HCT116 (cell line): Measurements from ENCODE around the gene EDN1.
A peak's percentile ranks its signal among the peaks of the same experiment; 100 is the strongest.

ENCODE experiments used
- CEBPB ChIP-seq: IDR thresholded peaks from 2 replicates; pipeline ENCODE4 v1.6.1; 2012; ENCODE audit warnings: low read depth
- CTCF ChIP-seq, 3 experiments: fragments of 200-600 bp in 1 of 3; sonication (generic) in 1 of 3; IDR thresholded peaks in 2 of 3; conservative IDR thresholded peaks in 1 of 3; 2 replicates each; pipeline ENCODE4 v1.5.1; 2012 to 2017; ENCODE audit warnings: low read depth in 2 of 3, low read length in 2 of 3, antibody characterized with exemption in 1 of 3, borderline replicate concordance in 1 of 3, control low read depth in 1 of 3, mild to moderate bottlenecking in 1 of 3, mixed read lengths in 1 of 3, mixed run types in 1 of 3, moderate library complexity in 1 of 3; ENCODE audit not compliant: insufficient read depth in 1 of 3
- EGR1 ChIP-seq: IDR thresholded peaks from 2 replicates; pipeline ENCODE4 v1.6.1; 2012; ENCODE audit warnings: low read depth
- EZH2 ChIP-seq: fragments of 200-600 bp; sonication (generic); IDR thresholded peaks from 2 replicates; pipeline ENCODE4 v1.6.1; 2017; ENCODE audit warnings: antibody characterized with exemption, mixed run types
- EZH2phosphoT487 ChIP-seq: fragments of 200-600 bp; IDR thresholded peaks from 2 replicates; pipeline ENCODE4 v1.6.1; 2018; ENCODE audit warnings: antibody characterized with exemption, borderline replicate concordance
- JUND ChIP-seq: IDR thresholded peaks from 2 replicates; pipeline ENCODE4 v1.6.1; 2012
- POLR2A ChIP-seq: IDR thresholded peaks from 2 replicates; pipeline ENCODE4 v1.7.0; 2011; ENCODE audit warnings: borderline replicate concordance; ENCODE audit not compliant: insufficient read depth, insufficient read length; ENCODE audit errors: extremely low read depth
- RAD21 ChIP-seq: IDR thresholded peaks from 2 replicates; pipeline ENCODE4 v1.6.1; 2012; ENCODE audit warnings: low read depth, mild to moderate bottlenecking
- REST ChIP-seq: IDR thresholded peaks from 2 replicates; pipeline ENCODE4 v1.6.1; 2012; ENCODE audit warnings: low read depth
- SRF ChIP-seq: IDR thresholded peaks from 2 replicates; pipeline ENCODE4 v1.6.1; 2012; ENCODE audit warnings: low read depth
- TCF7L2 ChIP-seq: IDR thresholded peaks from 2 replicates; pipeline ENCODE4 v1.7.0; 2011; ENCODE audit warnings: borderline replicate concordance, inconsistent platforms; ENCODE audit not compliant: insufficient read depth, insufficient read length; ENCODE audit errors: extremely low read depth
- YY1 ChIP-seq: IDR thresholded peaks from 2 replicates; pipeline ENCODE4 v1.6.1; 2011; ENCODE audit warnings: low read length, low read depth, moderate library complexity, mild to moderate bottlenecking; ENCODE audit not compliant: insufficient replicate concordance; ENCODE audit errors: extremely low read depth
- ZFX ChIP-seq: fragments of 450-650 bp; IDR thresholded peaks from 2 replicates; pipeline ENCODE4 v1.6.1; 2017
- TF ChIP-seq, protein P1 (sequence below): IDR thresholded peaks from 2 replicates; pipeline ENCODE4 v1.6.1; 2012

- TF ChIP-seq CTCF (IDR thresholded peaks at IDR 0.05 in 2 of 3, conservative IDR thresholded peaks at IDR 0.05 in 1 of 3; ENCODE audit: borderline replicate concordance in 1 of 3, insufficient read depth in 1 of 3, low read depth in 2 of 3, low read length in 2 of 3) (no peak), EZH2 (no peak), REST (no peak), POLR2A (no peak), YY1 (no peak), JUND (0 out of 2 replicates have a peak, but pooled peaks have one; percentile 14), TCF7L2 (no peak), EZH2phosphoT487 (no peak), SRF (no peak), RAD21 (no peak), ZFX (no peak), EGR1 (no peak), CEBPB (no peak)
- TF ChIP-seq, protein P1, sequence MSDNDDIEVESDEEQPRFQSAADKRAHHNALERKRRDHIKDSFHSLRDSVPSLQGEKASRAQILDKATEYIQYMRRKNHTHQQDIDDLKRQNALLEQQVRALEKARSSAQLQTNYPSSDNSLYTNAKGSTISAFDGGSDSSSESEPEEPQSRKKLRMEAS, result no peak
Observed at GRCh38 chr6:12296255-12296573, 6.1 kb downstream of the EDN1 start.
